HepG2 (cell line): ENCODE results near the gene SPRED2. TPM values are rescaled to one million over a fixed set of nuclear protein-coding genes. Genes with fewer than 3 reads are reported as not detected.
A peak's percentile ranks its signal among the peaks of the same experiment; 100 is the strongest.

Source experiments
- ARID5B ChIP-seq: IDR thresholded peaks from 2 replicates; pipeline ENCODE4 v1.4.0; 2020; ENCODE audit warnings: mild to moderate bottlenecking, missing genetic modification reagents
- DMTF1 ChIP-seq: sonication (generic); formaldehyde crosslinking; IDR thresholded peaks from 2 replicates; pipeline ENCODE4 v1.4.0; 2020; ENCODE audit warnings: mild to moderate bottlenecking, missing genetic modification reagents
- RAD21 ChIP-seq: fragments of 450-650 bp; formaldehyde crosslinking; IDR thresholded peaks from 2 replicates; pipeline ENCODE4 v1.5.0; 2020; ENCODE audit warnings: mild to moderate bottlenecking
- SIX1 ChIP-seq: sonication (generic); formaldehyde crosslinking; IDR thresholded peaks from 2 replicates; pipeline ENCODE4 v1.4.0; 2020; ENCODE audit warnings: missing genetic modification reagents, borderline replicate concordance
- SMC3 ChIP-seq: IDR thresholded peaks from 2 replicates; pipeline ENCODE4 v1.6.1; 2011; ENCODE audit warnings: low read length, improper control_type of control experiment
- SOX5 ChIP-seq: IDR thresholded peaks from 2 replicates; pipeline ENCODE4 v1.6.1; 2016; ENCODE audit warnings: borderline replicate concordance
- TEAD3 ChIP-seq: optimal IDR thresholded peaks from 2 replicates; pipeline ENCODE3; 2016; ENCODE audit warnings: borderline replicate concordance
- YEATS4 ChIP-seq: sonication (generic); formaldehyde crosslinking; IDR thresholded peaks from 2 replicates; pipeline ENCODE4 v1.4.0; 2020; ENCODE audit warnings: missing genetic modification reagents, borderline replicate concordance
- ZBED4 ChIP-seq: sonication (generic); formaldehyde crosslinking; IDR thresholded peaks from 2 replicates; pipeline ENCODE4 v1.4.0; 2020; ENCODE audit warnings: missing genetic modification reagents, borderline replicate concordance
- ZNF431 ChIP-seq: sonication (generic); formaldehyde crosslinking; IDR thresholded peaks from 2 replicates; pipeline ENCODE4 v1.9.0; 2022; ENCODE audit warnings: missing genetic modification reagents, low read depth, mild to moderate bottlenecking, borderline replicate concordance
- ZNF512 ChIP-seq: sonication (generic); formaldehyde crosslinking; IDR thresholded peaks from 2 replicates; pipeline ENCODE4 v1.4.0; 2020; ENCODE audit warnings: mild to moderate bottlenecking, missing genetic modification reagents
- ZNF678 ChIP-seq: sonication (generic); formaldehyde crosslinking; IDR thresholded peaks from 2 replicates; pipeline ENCODE4 v1.4.0; 2020; ENCODE audit warnings: mild to moderate bottlenecking, missing genetic modification reagents
- ZNF776 ChIP-seq: sonication (generic); formaldehyde crosslinking; IDR thresholded peaks from 2 replicates; pipeline ENCODE4 v1.4.0; 2020; ENCODE audit warnings: mild to moderate bottlenecking, missing genetic modification reagents
- polyA plus RNA-seq, 8 experiments: library from polyadenylated mRNA; depleted of rRNA in 3 of 8; stranded (reverse) in 7 of 8; unstranded in 1 of 8; fragments of >200 nt; fragmentation: Illumina TruSeq in 4 of 8; extraction: Trizol in 4 of 8; gene quantifications; 2 replicates each; pipeline versions ENCODE4 v1.2.1 to v1.2.3, GENCODE V29; 2011 to 2016; ENCODE audit warnings: low read depth in 4 of 8, missing spikeins in 1 of 8, mixed read lengths in 1 of 8; ENCODE audit not compliant: insufficient read depth in 1 of 8
- total RNA-seq, 5 experiments: library from RNA; depleted of rRNA; stranded (reverse); fragments of >200 nt; fragmentation: Illumina TruSeq; extraction: Trizol; gene quantifications; 2 replicates each; pipeline ENCODE4 v1.2.3, GENCODE V29; 2016; ENCODE audit warnings: low read depth in 1 of 5

The SPRED2 gene
- total and polyA plus RNA-seq, 2 of the 13 experiments (the other 11 are each of a cell fraction or from before 2014, with no cell fraction given) = 13.0 to 37.0 TPM

GRCh38 chr2:65264821-65265670 lies 167.4 kb downstream of the SPRED2 start (continued):
- no peak for TF ChIP-seq ZNF431 (CRISPR knock-in tag)
- TF ChIP-seq SIX1 (CRISPR knock-in tag) = no peak
- no peak for TF ChIP-seq DMTF1
- TF ChIP-seq RAD21 (CRISPR knock-in tag) = peak; percentile 84; the same call in 1 of the 2 replicates
- no peak for TF ChIP-seq ZNF678 (CRISPR knock-in tag)
- TF ChIP-seq SOX5 (CRISPR knock-in tag) = 0 out of 2 replicates have a peak, but pooled peaks have one; percentile 23
- no peak for TF ChIP-seq ZNF776 (CRISPR knock-in tag)
- TF ChIP-seq ZNF512 = no peak
- peak; percentile 34 for TF ChIP-seq TEAD3 (CRISPR knock-in tag)
- TF ChIP-seq YEATS4 = no peak
- TF ChIP-seq ARID5B = peak; percentile 36; the same call in 1 of the 2 replicates
- TF ChIP-seq SMC3 = peak; percentile 96
- 0 out of 2 replicates have a peak, but pooled peaks have one; percentile 51 for TF ChIP-seq ZBED4
